ENCODE measurements around the gene RAB32.

RAB32 gene

DNA sequence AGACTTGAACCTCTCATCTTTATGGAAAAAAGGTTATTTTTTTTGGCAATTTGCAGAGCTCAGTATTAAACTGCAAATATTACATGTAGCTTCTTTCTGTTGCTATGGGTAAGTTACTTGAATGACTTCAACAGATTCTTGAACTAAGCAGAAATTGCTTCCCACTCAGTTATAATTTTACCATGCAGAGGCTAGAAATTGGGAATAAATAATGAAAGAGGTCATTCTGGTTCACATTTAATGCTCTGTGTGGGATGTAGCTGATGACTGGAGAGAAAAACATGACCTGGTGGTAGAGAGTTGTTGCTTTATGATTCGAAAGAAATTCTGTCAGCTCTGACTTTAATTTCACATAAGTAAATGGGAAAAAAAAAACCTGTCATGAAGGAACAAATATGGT is 38.3 kb downstream of the RAB32 start:
- FAIRE-seq (no peak), DNase-seq (ENCODE audit: insufficient read length, low spot score) (no peak)

DNA sequence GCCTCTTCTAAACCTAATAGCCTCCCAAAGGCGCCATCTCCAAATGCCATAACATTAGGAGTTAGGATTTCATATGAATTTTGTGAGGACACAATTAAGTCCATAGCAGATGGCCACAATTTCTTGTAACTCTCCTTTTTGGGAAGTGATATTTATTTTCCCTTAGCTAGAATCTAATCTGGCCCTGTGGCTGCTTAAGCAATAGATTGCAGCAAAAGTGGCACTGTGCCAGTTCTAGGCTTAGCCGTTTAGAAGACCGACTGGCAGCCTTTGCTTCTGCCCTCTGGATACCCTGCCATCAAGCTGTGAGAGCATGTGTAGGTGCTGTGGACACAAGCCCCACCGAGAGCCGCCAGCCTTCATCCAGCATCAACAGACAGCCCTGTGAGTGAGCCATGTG is 39.2 kb downstream of the RAB32 start:
- DNase-seq (ENCODE audit: insufficient read length, low spot score) (no peak), FAIRE-seq (no peak)

DNA sequence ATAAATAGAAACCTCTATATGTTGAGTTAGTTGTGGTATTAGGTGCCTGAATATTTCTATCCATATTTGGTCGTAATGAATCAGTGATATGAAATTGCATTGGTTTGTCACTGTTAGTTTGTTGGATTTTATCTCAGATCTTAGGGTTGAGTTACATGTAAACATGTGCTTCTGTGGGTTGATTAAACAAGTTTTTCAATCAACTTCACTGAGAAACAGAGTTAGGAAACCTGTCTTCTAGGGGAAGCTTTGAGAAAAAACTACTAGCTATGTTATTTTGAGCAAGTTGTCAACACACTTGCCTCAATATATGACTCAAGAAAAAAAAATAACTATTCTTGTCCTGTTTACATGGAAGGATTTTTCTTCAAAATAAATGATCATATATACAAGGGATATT is 40.3 kb downstream of the RAB32 start:
- DNase-seq (ENCODE audit: insufficient read length, low spot score) (no peak), FAIRE-seq (no peak)

DNA sequence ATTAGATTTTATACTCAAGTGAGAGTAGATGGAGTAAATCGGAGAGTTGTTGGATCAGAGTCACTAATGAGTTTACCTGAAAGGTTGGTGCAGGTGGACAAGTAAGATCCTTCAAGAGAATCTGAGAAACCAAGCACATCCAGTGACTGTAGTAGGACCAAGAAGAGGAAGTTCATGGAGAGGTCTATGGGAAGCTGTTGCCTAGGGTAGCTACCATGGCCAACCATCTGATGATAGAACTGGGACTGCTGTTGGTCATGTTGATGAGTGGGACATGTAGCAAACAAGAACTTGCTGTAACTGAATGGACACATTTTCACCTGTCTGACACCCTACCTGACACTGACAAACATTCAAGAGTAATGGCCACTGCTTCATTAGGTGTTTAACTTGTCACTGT is 43.8 kb downstream of the RAB32 start:
- no peak for DNase-seq (ENCODE audit: insufficient read length, low spot score)
- no peak for FAIRE-seq

DNA sequence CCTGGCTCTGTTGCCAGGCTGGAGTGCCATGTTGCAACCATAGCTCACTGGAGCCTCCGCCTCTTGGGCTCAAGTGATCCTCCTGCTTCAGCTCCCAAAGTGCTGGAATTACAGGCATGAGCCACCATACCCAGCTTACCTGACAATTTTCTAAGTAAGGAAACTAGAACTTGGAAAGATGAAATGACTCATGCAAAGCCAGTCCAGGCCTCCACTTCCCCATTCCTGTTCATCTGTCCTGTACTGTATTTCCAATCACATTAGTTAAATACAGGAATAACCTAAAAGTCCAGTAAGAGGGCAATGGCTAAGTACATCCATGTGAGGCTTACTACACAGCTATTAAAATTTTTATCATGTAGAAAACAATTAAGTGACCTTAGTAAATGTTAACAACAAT is 46.9 kb downstream of the RAB32 start:
- FAIRE-seq, result no peak
- DNase-seq (ENCODE audit: insufficient read length, low spot score), result no peak

DNA sequence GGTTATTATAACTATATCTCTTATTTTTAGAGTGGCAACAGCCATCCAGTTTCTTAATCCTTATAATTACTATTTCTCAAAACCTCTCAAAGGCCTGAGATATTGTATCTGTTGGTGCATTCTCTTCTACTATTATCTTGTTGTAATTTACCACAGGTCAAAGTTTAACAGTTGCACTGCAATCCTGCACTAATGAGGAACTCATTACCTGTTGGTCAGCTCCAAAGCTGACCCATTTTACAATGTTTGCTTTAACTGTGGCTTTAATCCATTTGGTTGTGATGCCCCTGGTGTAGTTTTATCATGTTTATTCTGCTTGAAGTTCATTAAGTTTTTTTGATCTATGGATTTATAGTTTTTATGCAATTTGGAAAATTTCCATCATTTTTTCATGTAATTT is 48.8 kb downstream of the RAB32 start:
- FAIRE-seq, result no peak

DNA sequence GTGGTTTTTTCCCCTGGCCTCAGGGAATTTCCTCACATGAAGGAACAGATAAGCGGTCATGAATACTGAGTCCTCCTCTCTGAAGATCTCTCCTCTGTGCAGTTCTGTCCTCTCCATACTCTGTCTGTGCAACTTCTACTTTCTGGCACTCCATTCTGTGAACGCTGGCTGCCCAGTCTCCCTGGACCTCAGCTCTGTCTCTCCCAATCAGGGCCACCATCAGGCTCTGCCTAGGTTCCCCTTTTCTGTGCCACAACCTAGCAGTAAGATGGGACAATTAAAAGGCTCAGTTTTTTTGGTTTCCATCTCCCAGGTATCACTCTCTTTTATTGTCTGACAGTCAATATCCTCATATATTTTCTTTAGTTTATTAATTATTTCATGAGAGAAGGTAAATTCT is 50.4 kb downstream of the RAB32 start:
- FAIRE-seq, result no peak
- no peak for DNase-seq (ENCODE audit: insufficient read length, low spot score)

More for the DNA sequence above, 48.8 kb downstream of the RAB32 start:
- DNase-seq (ENCODE audit: insufficient read length, low spot score), result no peak

DNA sequence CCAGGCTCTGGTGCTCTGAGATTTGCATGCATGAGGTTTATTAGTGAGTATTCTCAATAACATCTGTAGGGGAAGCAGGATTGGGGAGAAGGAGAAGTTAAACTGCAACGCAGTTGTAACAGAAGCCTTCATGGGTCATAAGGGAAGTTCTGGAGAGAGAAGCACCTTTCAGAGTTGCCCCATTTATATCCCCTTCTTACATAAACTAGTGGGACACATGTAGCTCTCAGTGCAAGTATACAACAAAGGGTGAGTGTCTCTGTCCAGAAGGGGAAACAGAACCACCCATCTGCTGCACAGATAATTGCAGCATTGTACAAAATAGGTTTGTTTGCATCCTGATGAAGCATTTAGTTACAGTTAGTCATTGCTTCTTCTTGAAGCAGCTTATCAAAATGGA is 50.9 kb downstream of the RAB32 start:
- no peak for DNase-seq (ENCODE audit: insufficient read length, low spot score)
- FAIRE-seq, result no peak

DNA sequence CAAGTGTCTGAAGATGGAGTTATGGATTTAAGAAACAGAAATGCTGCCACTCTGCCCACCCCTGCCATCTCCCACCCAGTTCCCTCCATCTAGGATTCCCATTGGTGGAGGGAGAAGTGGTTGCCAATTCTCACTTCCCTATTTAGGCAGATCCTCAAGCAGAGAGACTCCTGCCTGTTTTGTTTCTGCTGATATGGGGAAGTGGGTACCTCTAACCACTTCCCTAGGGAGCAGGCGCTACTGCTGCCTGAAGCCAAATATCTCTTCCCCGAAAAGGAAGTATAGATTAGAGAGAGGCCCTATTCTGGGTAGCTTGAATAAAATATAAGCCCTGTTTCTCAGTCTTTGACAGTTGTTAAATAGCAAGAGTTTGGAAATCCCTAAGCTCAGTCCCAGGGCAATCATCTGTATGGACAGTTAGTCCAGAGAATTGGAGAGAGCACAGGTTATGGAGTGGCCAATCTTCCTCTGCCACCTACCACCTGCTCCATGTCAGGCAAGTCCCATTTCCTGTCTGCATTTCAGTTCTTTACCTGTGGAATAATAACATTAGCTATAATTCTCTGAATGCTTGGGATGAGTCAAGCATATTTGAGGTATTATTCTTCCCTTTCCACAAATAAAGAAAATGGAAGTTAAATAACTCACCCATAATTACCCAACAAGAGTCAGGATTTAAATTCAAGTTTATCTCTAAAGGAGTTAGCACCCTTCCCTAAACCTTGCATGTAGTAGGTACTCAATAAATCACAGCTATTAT is 52.5 kb downstream of the RAB32 start:
- no peak for DNase-seq (ENCODE audit: insufficient read length, low spot score)
- no peak for FAIRE-seq

DNA sequence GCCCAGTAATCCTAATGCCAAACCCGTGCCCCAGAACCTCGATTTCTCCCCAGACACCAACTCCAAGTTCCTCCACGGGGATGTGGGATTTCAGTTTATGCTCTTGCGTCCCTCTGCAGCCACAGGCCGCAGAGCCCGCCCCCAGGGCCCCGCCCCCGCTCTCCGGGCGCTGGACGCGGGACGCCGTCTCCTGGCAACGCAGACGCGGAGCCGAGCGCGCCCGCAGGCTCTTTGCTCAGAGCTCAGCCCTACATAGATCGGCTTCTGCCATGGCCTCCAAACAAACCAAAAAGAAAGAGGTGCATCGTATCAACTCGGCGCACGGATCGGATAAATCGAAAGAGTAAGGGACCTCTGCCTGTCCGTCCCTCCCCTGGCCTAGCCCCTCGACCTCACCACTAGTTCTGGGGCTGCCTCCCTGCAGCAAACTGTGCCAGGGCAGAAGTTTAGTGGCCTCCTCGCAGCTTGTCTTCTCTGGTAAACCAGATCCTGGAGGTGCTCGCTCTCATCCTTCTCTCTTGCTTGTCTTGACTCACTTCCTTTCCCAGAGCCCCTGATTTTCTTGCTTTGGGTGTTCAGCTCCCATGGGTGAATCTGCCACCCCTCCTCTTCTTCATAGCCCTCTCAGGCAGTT is 55.3 kb downstream of the RAB32 start, which contains the start of gene ADGB:
ADGB (plus strand) TSS at position 201 of the 634 bp plus-strand sequence; CDS start at position 270, 69 bp downstream.
- peak; percentile 32 for DNase-seq (ENCODE audit: insufficient read length, low spot score)
- no peak for FAIRE-seq

DNA sequence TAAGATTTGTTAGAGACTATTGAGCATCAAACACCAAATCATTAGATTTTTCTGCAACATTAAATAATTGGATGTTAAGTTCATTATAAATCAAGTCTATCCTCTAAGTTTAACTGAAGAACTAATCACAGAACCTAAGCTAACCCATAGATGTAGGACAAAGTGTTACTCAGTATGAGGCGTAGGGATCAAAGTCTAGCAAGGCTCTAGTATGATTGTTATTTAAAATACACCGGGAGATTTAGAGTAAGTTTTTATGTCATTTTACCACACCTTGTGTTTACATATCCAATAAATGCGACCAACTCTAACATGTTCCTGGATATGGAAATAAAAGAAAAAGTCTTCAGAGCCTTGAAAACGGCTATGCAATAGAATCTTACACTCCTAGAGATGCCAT is 57.7 kb downstream of the RAB32 start:
- FAIRE-seq, result no peak
- DNase-seq (ENCODE audit: insufficient read length, low spot score), result no peak

DNA sequence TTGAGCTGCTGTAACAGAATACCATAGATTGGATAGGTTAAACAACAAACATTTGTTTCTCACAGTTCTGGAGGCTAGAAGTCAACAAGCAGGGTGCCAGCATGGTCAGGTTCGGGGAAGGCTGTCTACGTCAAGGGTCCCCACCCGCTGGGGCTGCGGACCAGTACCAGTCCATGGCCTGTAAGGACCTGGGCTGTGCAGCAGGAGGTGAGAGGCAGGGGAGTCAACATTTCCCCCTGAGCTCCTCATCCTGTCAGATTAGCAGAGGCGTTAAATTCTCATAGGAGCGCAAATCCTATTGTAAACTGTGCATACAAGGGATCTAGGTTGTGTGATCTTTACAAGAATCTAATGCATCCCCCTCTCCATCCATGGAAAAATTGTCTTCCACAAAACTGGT is 58.9 kb downstream of the RAB32 start:
- DNase-seq (ENCODE audit: insufficient read length, low spot score) (no peak), FAIRE-seq (no peak)

All from HTR-8/SVneo (cell line).